HepG2 (cell line): ENCODE results near the gene SCGB3A1. TPM values are rescaled to one million over a fixed set of nuclear protein-coding genes. Genes with fewer than 3 reads are reported as not detected.

Experiments
- ATAC-seq: fragments of 200-7000 bp; cut with Tn5 transposase; 3 replicates; pipeline ENCODE4 v1.9.1; 2020; ENCODE audit warnings: mild to moderate bottlenecking, moderate library complexity
- BruUV-seq: library from RNA; stranded (reverse); fragments of 400-500 nt; replicated peaks from 2 replicates; lab custom pipeline; 2021; lab: Mats Ljungman, UMichigan
- CTCF ChIA-PET: fragments of 300-600 bp; formaldehyde crosslinking; extraction: SDS; loops from one replicate; lab custom pipeline; 2021; ENCODE audit warnings: low total read pairs, inconsistent platforms, low intra/inter-chr PET ratio; lab: Yijun Ruan, JAX
- POLR2A ChIA-PET: fragments of 350-600 bp; sonication (Branson Sonifier 250); formaldehyde crosslinking; loops from one replicate; lab custom pipeline; 2020; ENCODE audit warnings: antibody characterized with exemption, inconsistent platforms; lab: Yijun Ruan, JAX
- DNase-seq: peaks from one replicate; pipeline ENCODE4 v3.0.0-alpha.2; 2015; ENCODE audit warnings: low spot score
- FAIRE-seq: peaks from 3 replicates; lab custom pipeline; 2011; peaks lifted over from hg19 to GRCh38; lab: Jason Lieb, UNC
- H2AFZ ChIP-seq: one replicate; pipeline ENCODE4 v1.6.1; 2011; ENCODE audit warnings: low read length, inconsistent platforms
- H3K27ac ChIP-seq: fragments of 300-600 bp; 3 replicates; pipeline ENCODE4 v1.8.0; 2011; ENCODE audit warnings: mixed run types, mild to moderate bottlenecking, mixed read lengths, low read length, inconsistent platforms; ENCODE audit not compliant: insufficient read depth; ENCODE audit errors: extremely low read length
- H3K27me3 ChIP-seq, 2 experiments: fragments of 200-600 bp in 1 of 2; 2 replicates in 1 of 2; 3 replicates in 1 of 2; pipeline versions ENCODE4 v1.6.0 to v1.8.0; 2011; ENCODE audit warnings: low read length in 2 of 2, mild to moderate bottlenecking in 2 of 2, moderate library complexity in 2 of 2, inconsistent platforms in 1 of 2; ENCODE audit not compliant: insufficient read depth in 2 of 2, control insufficient read depth in 1 of 2
- H3K36me3 ChIP-seq, 2 experiments: fragments of 200-600 bp in 1 of 2; replicated peaks in 1 of 2; 2 replicates in 1 of 2; 3 replicates in 1 of 2; pipeline versions ENCODE4 v1.5.1 to v1.8.0; 2011; ENCODE audit warnings: low read length in 2 of 2, inconsistent platforms in 1 of 2; ENCODE audit not compliant: insufficient read depth in 2 of 2, control insufficient read depth in 1 of 2
- H3K4me1 ChIP-seq: 2 replicates; pipeline ENCODE4 v1.5.1; 2012; ENCODE audit warnings: low read length, inconsistent platforms; ENCODE audit not compliant: insufficient read depth
- H3K4me2 ChIP-seq: 2 replicates; pipeline ENCODE4 v1.6.0; 2011; ENCODE audit warnings: low read depth, low read length, inconsistent platforms
- H3K4me3 ChIP-seq, 3 experiments: fragments of 200-600 bp in 1 of 3; sonication (generic), shearing (Covaris generic) in 1 of 3; replicated peaks in 1 of 3; 2 replicates each; pipeline ENCODE4 v1.5.1; 2011 to 2016; ENCODE audit warnings: low read length in 3 of 3, inconsistent platforms in 2 of 3, low read depth in 2 of 3, mild to moderate bottlenecking in 2 of 3, control low read depth in 1 of 3, mixed read lengths in 1 of 3; ENCODE audit not compliant: insufficient read depth in 1 of 3
- H3K79me2 ChIP-seq: one replicate; pipeline ENCODE4 v1.6.1; 2011; ENCODE audit warnings: low read length, inconsistent platforms; ENCODE audit not compliant: insufficient read depth
- H3K9ac ChIP-seq: 2 replicates; pipeline ENCODE4 v1.6.0; 2011; ENCODE audit warnings: mild to moderate bottlenecking, low read depth, low read length, inconsistent platforms; ENCODE audit not compliant: insufficient read depth
- H3K9me3 ChIP-seq: 2 replicates; pipeline ENCODE4 v1.5.1; 2012; ENCODE audit warnings: mild to moderate bottlenecking, low read length
- H4K20me1 ChIP-seq: 2 replicates; pipeline ENCODE4 v1.6.0; 2011; ENCODE audit warnings: inconsistent platforms, mild to moderate bottlenecking, low read length, moderate library complexity; ENCODE audit not compliant: insufficient read depth
- CREM ChIP-seq, 2 experiments: sonication (generic) in 1 of 2; formaldehyde crosslinking in 1 of 2; IDR thresholded peaks; 2 replicates each; pipeline versions ENCODE4 v1.4.0 to v1.6.1; 2016 to 2020; ENCODE audit warnings: antibody characterized with exemption in 1 of 2, mild to moderate bottlenecking in 1 of 2, missing genetic modification reagents in 1 of 2
- EEA1 ChIP-seq: sonication (generic); formaldehyde crosslinking; IDR thresholded peaks from 2 replicates; pipeline ENCODE4 v1.5.1; 2020; ENCODE audit warnings: mild to moderate bottlenecking, missing genetic modification reagents, borderline replicate concordance
- FOXO1 ChIP-seq: sonication (generic); formaldehyde crosslinking; IDR thresholded peaks from 2 replicates; pipeline ENCODE4 v1.4.0; 2020; ENCODE audit warnings: missing genetic modification reagents
- HMGA1 ChIP-seq: sonication (generic); formaldehyde crosslinking; conservative IDR thresholded peaks from 2 replicates; pipeline ENCODE4 v1.4.0; 2020; ENCODE audit warnings: missing genetic modification reagents
- JUN ChIP-seq: sonication (generic); formaldehyde crosslinking; IDR thresholded peaks from 2 replicates; pipeline ENCODE4 v1.4.0; 2020; ENCODE audit warnings: mild to moderate bottlenecking, missing genetic modification reagents
- KDM6A ChIP-seq: IDR thresholded peaks from 2 replicates; pipeline ENCODE4 v1.6.1; 2016; ENCODE audit warnings: low read depth
- MEIS2 ChIP-seq: sonication (generic); formaldehyde crosslinking; IDR thresholded peaks from 2 replicates; pipeline ENCODE4 v1.9.0; 2021; ENCODE audit warnings: mild to moderate bottlenecking, missing genetic modification reagents
- NFE2L1 ChIP-seq: sonication (generic); formaldehyde crosslinking; IDR thresholded peaks from 2 replicates; pipeline ENCODE4 v1.4.0; 2020; ENCODE audit warnings: missing genetic modification reagents, mild to moderate bottlenecking, borderline replicate concordance
- NFKB2 ChIP-seq: sonication (generic); formaldehyde crosslinking; IDR thresholded peaks from 2 replicates; pipeline ENCODE4 v1.4.0; 2020; ENCODE audit warnings: missing genetic modification reagents, borderline replicate concordance
- PBX2 ChIP-seq: IDR thresholded peaks from 2 replicates; pipeline ENCODE4 v1.6.1; 2016; ENCODE audit warnings: control low read depth
- PHF20 ChIP-seq: sonication (generic); formaldehyde crosslinking; IDR thresholded peaks from 2 replicates; pipeline ENCODE4 v1.5.0; 2020; ENCODE audit warnings: mild to moderate bottlenecking, missing genetic modification reagents
- PITX1 ChIP-seq: sonication (generic); formaldehyde crosslinking; IDR thresholded peaks from 2 replicates; pipeline ENCODE4 v1.5.1; 2020; ENCODE audit warnings: mild to moderate bottlenecking, missing genetic modification reagents
- SIX4 ChIP-seq: sonication (generic); formaldehyde crosslinking; IDR thresholded peaks from 2 replicates; pipeline ENCODE4 v1.4.0; 2020; ENCODE audit warnings: missing genetic modification reagents
- SSRP1 ChIP-seq: IDR thresholded peaks from 2 replicates; pipeline ENCODE4 v1.6.1; 2016; ENCODE audit warnings: control low read depth
- THAP8 ChIP-seq: sonication (generic); formaldehyde crosslinking; IDR thresholded peaks from 2 replicates; pipeline ENCODE4 v1.5.1; 2020; ENCODE audit warnings: missing genetic modification reagents, mild to moderate bottlenecking, borderline replicate concordance
- ZNF160 ChIP-seq: sonication (generic); formaldehyde crosslinking; IDR thresholded peaks from 2 replicates; pipeline ENCODE4 v1.8.0; 2022; ENCODE audit warnings: mild to moderate bottlenecking, inconsistent platforms, missing genetic modification reagents
- ZNF24 ChIP-seq: fragments of 450-650 bp; IDR thresholded peaks from 2 replicates; pipeline ENCODE4 v1.6.1; 2017; ENCODE audit warnings: antibody characterized with exemption, mild to moderate bottlenecking
- ZNF317 ChIP-seq: sonication (generic); formaldehyde crosslinking; IDR thresholded peaks from 2 replicates; pipeline ENCODE4 v1.5.0; 2020; ENCODE audit warnings: mild to moderate bottlenecking, missing genetic modification reagents
- ZNF441 ChIP-seq: sonication (generic); formaldehyde crosslinking; IDR thresholded peaks from 2 replicates; pipeline ENCODE4 v1.7.0; 2021; ENCODE audit warnings: missing genetic modification reagents, borderline replicate concordance
- ZNF510 ChIP-seq: sonication (generic); formaldehyde crosslinking; IDR thresholded peaks from 2 replicates; pipeline ENCODE4 v1.4.0; 2020; ENCODE audit warnings: low read depth, mild to moderate bottlenecking, missing genetic modification reagents
- ZNF563 ChIP-seq: sonication (generic); formaldehyde crosslinking; IDR thresholded peaks from 2 replicates; pipeline ENCODE4 v1.8.0; 2022; ENCODE audit warnings: mild to moderate bottlenecking, moderate library complexity, missing genetic modification reagents
- ZNF614 ChIP-seq: IDR thresholded peaks from 2 replicates; pipeline ENCODE4 v1.6.1; 2018; ENCODE audit warnings: missing biosample characterization, missing genetic modification reagents, inconsistent platforms, borderline replicate concordance
- ZNF879 ChIP-seq: sonication (generic); formaldehyde crosslinking; IDR thresholded peaks from 2 replicates; pipeline ENCODE4 v1.8.1; 2023; ENCODE audit warnings: missing genetic modification reagents
- WGBS: methylation state at CpG from one replicate; pipeline ENCODE4 v1.1.6; 2017; ENCODE audit warnings: low lambda C conversion rate; 5-methylcytosine and 5-hydroxymethylcytosine counted together
- in situ Hi-C: cut with HindIII; loops from 2 replicates; pipeline ENCODE4 v1.10.0; 2017; ENCODE audit warnings: low pct_unique_long_range_greater_than_20kb; ENCODE audit not compliant: extremely low pct_ligation_motif_present
- intact Hi-C: fragments of 100-400 bp; cut with micrococcal nuclease; formaldehyde crosslinking; loops from one replicate; pipeline ENCODE4 v1.10.0; 2022; ENCODE audit not compliant: unreplicated experiment
- polyA plus RNA-seq, 8 experiments: library from polyadenylated mRNA; depleted of rRNA in 3 of 8; stranded (reverse) in 7 of 8; unstranded in 1 of 8; fragments of >200 nt; fragmentation: Illumina TruSeq in 4 of 8; extraction: Trizol in 4 of 8; gene quantifications; 2 replicates each; pipeline versions ENCODE4 v1.2.1 to v1.2.3, GENCODE V29; 2011 to 2016; ENCODE audit warnings: low read depth in 4 of 8, missing spikeins in 1 of 8, mixed read lengths in 1 of 8; ENCODE audit not compliant: insufficient read depth in 1 of 8
- total RNA-seq, 5 experiments: library from RNA; depleted of rRNA; stranded (reverse); fragments of >200 nt; fragmentation: Illumina TruSeq; extraction: Trizol; gene quantifications; 2 replicates each; pipeline ENCODE4 v1.2.3, GENCODE V29; 2016; ENCODE audit warnings: low read depth in 1 of 5

Gene SCGB3A1
- total and polyA plus RNA-seq, 2 of the 13 experiments (the other 11 are each of a cell fraction or from before 2014, with no cell fraction given): not detected

- TF ChIP-seq ZNF441 (CRISPR knock-in tag) (no peak), PBX2 (CRISPR knock-in tag) (no peak), KDM6A (CRISPR knock-in tag) (no peak), ZNF510 (CRISPR knock-in tag) (no peak), MEIS2 (CRISPR knock-in tag) (no peak)
Observed at GRCh38 chr5:180603076-180603594, 11.8 kb upstream of the SCGB3A1 start (continued).

- CTCF ChIA-PET: no interaction called here
- no peak for DNase-seq
- no peak for ATAC-seq
- no peaks in the 10 kb centered on the region for H3K4me1 ChIP-seq
- no peak overlapping the region for H3K4me3 ChIP-seq
- in situ Hi-C loops: no loop called here
- POLR2A ChIA-PET: no interaction called here
- H3K27ac ChIP-seq: no peak overlapping the region
- no peak for TF ChIP-seq FOXO1 (CRISPR knock-in tag)
- no peak for TF ChIP-seq JUN (CRISPR knock-in tag)
- no peak for TF ChIP-seq PITX1 (CRISPR knock-in tag)
- no peak for TF ChIP-seq ZNF317 (CRISPR knock-in tag)
- no peak for TF ChIP-seq ZNF160
- no peak for TF ChIP-seq SSRP1 (CRISPR knock-in tag)
- TF ChIP-seq NFE2L1 (CRISPR knock-in tag): no peak
- no peak for TF ChIP-seq CREM (IDR thresholded peaks at IDR 0.05)
- TF ChIP-seq CREM (CRISPR knock-in tag; IDR thresholded peaks at IDR 0.05): no peak
- TF ChIP-seq PHF20: no peak
- no peak for TF ChIP-seq ZNF24
- no peak for TF ChIP-seq HMGA1 (CRISPR knock-in tag)
- no peak for TF ChIP-seq NFKB2
- TF ChIP-seq ZNF614 (CRISPR knock-in tag): no peak
- TF ChIP-seq EEA1 (CRISPR knock-in tag): no peak
- no peak for TF ChIP-seq SIX4 (CRISPR knock-in tag)
- no peak for TF ChIP-seq ZNF879 (CRISPR knock-in tag)
- TF ChIP-seq ZNF563: no peak
- TF ChIP-seq THAP8 (CRISPR knock-in tag): no peak
- intact Hi-C loops: no loop called here
- no peaks in the 10 kb centered on the region for H3K36me3 ChIP-seq
- no peak overlapping the region for H2AFZ ChIP-seq
- WGBS: 84% methylated on average over 3 of the region's 15 CpGs
- no peak overlapping the region for H3K4me2 ChIP-seq
- H3K9me3 ChIP-seq: no peaks in the 10 kb centered on the region
- no peaks in the 10 kb centered on the region for H3K79me2 ChIP-seq
- H3K27me3 ChIP-seq: peaks cover 10 to 50% of the 10 kb centered on the region in 2 experiments; a peak in 4 of 5 replicates
- FAIRE-seq: no peak
- no peak overlapping the region for H3K9ac ChIP-seq
- no peaks in the 10 kb centered on the region; the same call in 1 of the 2 replicates for H4K20me1 ChIP-seq
- BruUV-seq: no TSS peak
Observed at GRCh38 chr5:180602481-180603075, 11.3 kb upstream of the SCGB3A1 start.
